Transverse colon (tissue), 4 donors: ENCODE measurements around the gene RCC2.

ENCODE experiments used
- EP300 ChIP-seq: sonication (generic); formaldehyde crosslinking; IDR thresholded peaks from one replicate; pipeline ENCODE4 v1.6.1; 2017; ENCODE audit warnings: antibody characterized with exemption, low read depth
- POLR2A ChIP-seq: fragments of 450-650 bp; IDR thresholded peaks from one replicate; pipeline ENCODE4 v1.6.1; 2016; ENCODE audit warnings: antibody characterized with exemption, mild to moderate bottlenecking, moderate library complexity
- POLR2AphosphoS5 ChIP-seq, 3 donors: sonication (generic); formaldehyde crosslinking; IDR thresholded peaks; one replicate each; pipeline ENCODE4 v1.6.1; 2016; ENCODE audit warnings: antibody characterized with exemption in 3 of 3
- TF ChIP-seq, protein P1 (sequence below), 5 experiments: fragments of 200-600 bp in 3 of 5; fragments of 450-650 bp in 2 of 5; sonication (generic) in 3 of 5; IDR thresholded peaks; 1 replicate in 2 of 5; 2 replicates in 3 of 5; pipeline ENCODE4 v1.5.1; 2016 to 2017; ENCODE audit warnings: antibody characterized with exemption in 5 of 5, inconsistent platforms in 3 of 5, mild to moderate bottlenecking in 2 of 5, moderate library complexity in 1 of 5

DNA sequence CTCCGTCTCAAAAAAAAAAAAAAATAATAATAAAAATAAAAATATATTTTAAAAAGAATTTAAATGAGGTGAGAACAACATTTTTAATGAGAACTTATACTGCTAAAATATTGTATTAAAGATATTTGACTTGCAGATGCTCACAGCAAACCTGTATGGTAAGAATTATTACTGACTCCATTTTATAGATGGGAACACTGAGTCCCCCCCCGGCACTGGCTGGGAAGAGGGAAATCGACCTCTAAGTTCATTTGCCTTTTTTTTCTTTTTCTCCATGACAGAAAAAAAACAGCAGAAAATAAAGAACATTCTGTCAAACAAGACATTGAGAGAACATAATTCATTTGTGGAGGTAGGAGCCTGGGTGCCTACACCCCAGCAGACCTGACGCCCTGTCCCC, 80.9 kb downstream of the RCC2 start:
- TF ChIP-seq, protein P1, sequence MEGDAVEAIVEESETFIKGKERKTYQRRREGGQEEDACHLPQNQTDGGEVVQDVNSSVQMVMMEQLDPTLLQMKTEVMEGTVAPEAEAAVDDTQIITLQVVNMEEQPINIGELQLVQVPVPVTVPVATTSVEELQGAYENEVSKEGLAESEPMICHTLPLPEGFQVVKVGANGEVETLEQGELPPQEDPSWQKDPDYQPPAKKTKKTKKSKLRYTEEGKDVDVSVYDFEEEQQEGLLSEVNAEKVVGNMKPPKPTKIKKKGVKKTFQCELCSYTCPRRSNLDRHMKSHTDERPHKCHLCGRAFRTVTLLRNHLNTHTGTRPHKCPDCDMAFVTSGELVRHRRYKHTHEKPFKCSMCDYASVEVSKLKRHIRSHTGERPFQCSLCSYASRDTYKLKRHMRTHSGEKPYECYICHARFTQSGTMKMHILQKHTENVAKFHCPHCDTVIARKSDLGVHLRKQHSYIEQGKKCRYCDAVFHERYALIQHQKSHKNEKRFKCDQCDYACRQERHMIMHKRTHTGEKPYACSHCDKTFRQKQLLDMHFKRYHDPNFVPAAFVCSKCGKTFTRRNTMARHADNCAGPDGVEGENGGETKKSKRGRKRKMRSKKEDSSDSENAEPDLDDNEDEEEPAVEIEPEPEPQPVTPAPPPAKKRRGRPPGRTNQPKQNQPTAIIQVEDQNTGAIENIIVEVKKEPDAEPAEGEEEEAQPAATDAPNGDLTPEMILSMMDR (IDR thresholded peaks at IDR 0.05), result no peak
- TF ChIP-seq POLR2A (no peak), EP300 (no peak), POLR2AphosphoS5 (IDR thresholded peaks at IDR 0.05) (no peak)
